Vagina (tissue), 2 donors: Measurements from ENCODE around the gene RGS3. TPM values are rescaled to one million over a fixed set of nuclear protein-coding genes. Genes with fewer than 3 reads are reported as not detected.
A peak's percentile ranks its signal among the peaks of the same experiment; 100 is the strongest.

Experiments
- DNase-seq, 2 donors: peaks; one replicate each; pipeline ENCODE4 v3.0.0-alpha.2; 2017; ENCODE audit errors: extremely low spot score in 2 of 2
- H3K27ac ChIP-seq: fragments of 200-600 bp; sonication (generic); one replicate; pipeline ENCODE4 v1.5.1; 2019
- H3K27me3 ChIP-seq: fragments of 200-600 bp; sonication (generic); one replicate; pipeline ENCODE4 v1.5.1; 2019
- H3K36me3 ChIP-seq, 2 donors: fragments of 200-600 bp; sonication (generic); one replicate each; pipeline ENCODE4 v1.5.1; 2017 to 2019
- H3K4me1 ChIP-seq: fragments of 200-600 bp; sonication (generic); one replicate; pipeline ENCODE4 v1.5.1; 2019
- H3K4me3 ChIP-seq, 2 donors: fragments of 200-600 bp; sonication (generic); 1 replicate in 1 of 2; 2 replicates in 1 of 2; pipeline ENCODE4 v1.5.1; 2016 to 2019
- H3K9me3 ChIP-seq: fragments of 200-600 bp; sonication (generic); one replicate; pipeline ENCODE4 v1.5.1; 2019
- CTCF ChIP-seq, 3 experiments: fragments of 450-650 bp in 2 of 3; fragments of 200-600 bp in 1 of 3; sonication (generic) in 1 of 3; IDR thresholded peaks; one replicate each; pipeline ENCODE4 v1.5.1; 2017 to 2019; ENCODE audit warnings: antibody characterized with exemption in 3 of 3, mild to moderate bottlenecking in 2 of 3, moderate library complexity in 2 of 3
- POLR2A ChIP-seq, 2 donors: fragments of 450-650 bp; IDR thresholded peaks; one replicate each; pipeline ENCODE4 v1.6.1; 2017; ENCODE audit warnings: antibody characterized with exemption in 2 of 2, mild to moderate bottlenecking in 2 of 2, moderate library complexity in 2 of 2
- POLR2AphosphoS5 ChIP-seq, 2 donors: sonication (generic); formaldehyde crosslinking; IDR thresholded peaks; one replicate each; pipeline ENCODE4 v1.9.0; 2017; ENCODE audit warnings: antibody characterized with exemption in 2 of 2, mild to moderate bottlenecking in 2 of 2, low read depth in 1 of 2; ENCODE audit not compliant: insufficient read depth in 1 of 2
- intact Hi-C: fragments of 100-400 bp; cut with DNase I; formaldehyde crosslinking; loops from one replicate; pipeline ENCODE4 v1.15.1; 2023
- total RNA-seq: library from RNA; depleted of rRNA; stranded (reverse); fragments of >200 nt; gene quantifications from one replicate; pipeline ENCODE4 v1.2.3, GENCODE V29; 2016

The RGS3 gene
- total RNA-seq, 1 donor from 2014 or later = 27.0 TPM

GRCh38 chr9:113521693-113522255 is 58.2 kb downstream of the RGS3 start:
- Histone ChIP-seq H3K27ac (peak overlapping the region; percentile 66), H3K36me3 (no peaks in the 10 kb centered on the region), H3K4me1 (peaks cover 54% of the 10 kb centered on the region), H3K4me3 (no peak overlapping the region), H3K9me3 (no peaks in the 10 kb centered on the region), H3K27me3 (no peaks in the 10 kb centered on the region)
- intact Hi-C loops = no loop called here
- TF ChIP-seq POLR2A (IDR thresholded peaks at IDR 0.05) (no peak), CTCF (IDR thresholded peaks at IDR 0.05) (no peak), POLR2AphosphoS5 (IDR thresholded peaks at IDR 0.05; ENCODE audit: insufficient read depth in 1 of 2, low read depth in 1 of 2) (no peak)
- no peak for DNase-seq

GRCh38 chr9:113522419-113522818 is 58.9 kb downstream of the RGS3 start:
- Histone ChIP-seq H3K4me3 (no peak overlapping the region), H3K27me3 (no peaks in the 10 kb centered on the region), H3K9me3 (no peaks in the 10 kb centered on the region), H3K27ac (peak overlapping the region; percentile 66), H3K36me3 (no peaks in the 10 kb centered on the region), H3K4me1 (peaks cover 61% of the 10 kb centered on the region)
- intact Hi-C loops = no loop called here
- DNase-seq = no peak
- TF ChIP-seq POLR2AphosphoS5 (IDR thresholded peaks at IDR 0.05; ENCODE audit: insufficient read depth in 1 of 2, low read depth in 1 of 2) (no peak), POLR2A (IDR thresholded peaks at IDR 0.05) (no peak), CTCF (IDR thresholded peaks at IDR 0.05) (no peak)

DNA sequence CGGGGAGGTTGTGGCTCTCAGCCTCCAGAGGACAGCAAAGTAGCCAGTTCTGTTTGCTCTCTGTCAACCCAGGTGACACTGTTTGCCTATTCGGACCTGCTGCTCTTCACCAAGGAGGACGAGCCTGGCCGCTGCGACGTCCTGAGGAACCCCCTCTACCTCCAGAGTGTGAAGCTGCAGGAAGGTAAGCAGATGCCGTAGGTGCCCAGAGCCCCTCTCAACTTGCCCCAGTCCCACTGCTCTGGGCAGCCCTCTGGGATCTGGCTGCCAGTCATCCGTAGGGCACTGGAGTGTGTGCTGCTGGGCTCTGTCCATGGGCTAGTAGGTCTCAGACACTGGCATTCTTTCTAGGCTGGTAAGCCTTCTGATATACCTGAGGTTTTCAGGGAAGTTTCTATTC is 59.3 kb downstream of the RGS3 start:
- DNase-seq = no peak
- no peaks in the 10 kb centered on the region for H3K9me3 ChIP-seq
- H3K36me3 ChIP-seq = no peaks in the 10 kb centered on the region
- intact Hi-C loops = no loop called here
- TF ChIP-seq POLR2AphosphoS5 (IDR thresholded peaks at IDR 0.05; ENCODE audit: insufficient read depth in 1 of 2, low read depth in 1 of 2) (no peak), POLR2A (IDR thresholded peaks at IDR 0.05) (no peak), CTCF (IDR thresholded peaks at IDR 0.05) (no peak)
- no peaks in the 10 kb centered on the region for H3K27me3 ChIP-seq
- H3K4me1 ChIP-seq = peaks cover 65% of the 10 kb centered on the region
- no peak overlapping the region for H3K4me3 ChIP-seq
- peak overlapping the region; percentile 66 for H3K27ac ChIP-seq

DNA sequence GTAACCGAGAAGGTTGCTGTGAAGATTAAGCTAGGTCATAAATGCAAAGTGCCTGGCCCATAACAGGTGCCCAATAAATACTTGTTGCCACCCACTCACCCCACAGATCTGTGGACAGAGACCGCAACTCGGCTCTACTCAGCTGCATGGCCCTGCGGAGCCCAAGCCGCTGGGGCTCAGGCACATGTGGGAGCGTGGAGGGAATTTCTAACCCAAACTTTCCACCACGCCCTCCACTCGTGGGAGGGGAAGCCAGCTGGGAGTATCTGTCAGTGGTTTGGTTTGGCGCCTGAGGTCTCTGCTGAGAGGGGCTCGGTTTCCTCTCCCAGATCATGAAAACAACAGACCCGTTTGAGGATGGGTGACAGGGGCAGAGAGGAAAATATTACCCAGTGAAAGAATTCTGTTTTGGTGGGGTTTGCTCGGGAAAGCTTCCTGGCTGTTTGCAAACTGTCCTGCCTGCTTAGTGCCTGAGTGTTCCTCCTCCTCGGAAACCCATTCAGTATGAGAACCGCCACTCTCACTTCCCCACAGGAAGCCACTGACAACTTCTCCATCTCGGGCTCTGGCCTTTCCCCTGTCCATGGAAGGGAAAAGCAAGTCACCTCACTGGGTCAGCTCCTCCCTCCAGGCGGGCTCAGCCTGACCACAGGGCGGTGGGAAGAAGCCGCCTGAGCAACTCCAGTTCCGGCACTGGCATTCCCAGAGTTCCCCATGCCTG is 60.1 kb downstream of the RGS3 start:
- H3K4me3 ChIP-seq = peak overlapping the region in 1 of 2 donors; percentile 16
- H3K4me1 ChIP-seq = peaks cover 72% of the 10 kb centered on the region
- intact Hi-C loops = no loop called here
- no peaks in the 10 kb centered on the region for H3K36me3 ChIP-seq
- no peaks in the 10 kb centered on the region for H3K9me3 ChIP-seq
- TF ChIP-seq POLR2AphosphoS5 (IDR thresholded peaks at IDR 0.05; ENCODE audit: insufficient read depth in 1 of 2, low read depth in 1 of 2) (no peak), POLR2A (IDR thresholded peaks at IDR 0.05) (no peak), CTCF (IDR thresholded peaks at IDR 0.05) (no peak)
- H3K27ac ChIP-seq = peak overlapping the region; percentile 66
- no peak for DNase-seq
- no peaks in the 10 kb centered on the region for H3K27me3 ChIP-seq

- TF ChIP-seq CTCF (IDR thresholded peaks at IDR 0.05) = no peak
- TF ChIP-seq POLR2A (IDR thresholded peaks at IDR 0.05) = no peak
- no peak for TF ChIP-seq POLR2AphosphoS5 (IDR thresholded peaks at IDR 0.05; ENCODE audit: insufficient read depth in 1 of 2, low read depth in 1 of 2)
- Histone ChIP-seq H3K27me3 (no peaks in the 10 kb centered on the region), H3K27ac (peak overlapping the region; percentile 66), H3K9me3 (no peaks in the 10 kb centered on the region), H3K4me3 (no peak overlapping the region), H3K4me1 (peaks cover 71% of the 10 kb centered on the region), H3K36me3 (no peaks in the 10 kb centered on the region)
- intact Hi-C loops = no loop called here
- DNase-seq = no peak
Observed at GRCh38 chr9:113524468-113524867, 60.9 kb downstream of the RGS3 start.
